NCI-H187 (cell line): ENCODE results near the gene MAPKAPK3.

Experiments
- DNase-seq, 2 experiments: peaks; one replicate each; lab custom pipeline; 2025; lab: John Stamatoyannopoulos, UW

Gene MAPKAPK3

DNA sequence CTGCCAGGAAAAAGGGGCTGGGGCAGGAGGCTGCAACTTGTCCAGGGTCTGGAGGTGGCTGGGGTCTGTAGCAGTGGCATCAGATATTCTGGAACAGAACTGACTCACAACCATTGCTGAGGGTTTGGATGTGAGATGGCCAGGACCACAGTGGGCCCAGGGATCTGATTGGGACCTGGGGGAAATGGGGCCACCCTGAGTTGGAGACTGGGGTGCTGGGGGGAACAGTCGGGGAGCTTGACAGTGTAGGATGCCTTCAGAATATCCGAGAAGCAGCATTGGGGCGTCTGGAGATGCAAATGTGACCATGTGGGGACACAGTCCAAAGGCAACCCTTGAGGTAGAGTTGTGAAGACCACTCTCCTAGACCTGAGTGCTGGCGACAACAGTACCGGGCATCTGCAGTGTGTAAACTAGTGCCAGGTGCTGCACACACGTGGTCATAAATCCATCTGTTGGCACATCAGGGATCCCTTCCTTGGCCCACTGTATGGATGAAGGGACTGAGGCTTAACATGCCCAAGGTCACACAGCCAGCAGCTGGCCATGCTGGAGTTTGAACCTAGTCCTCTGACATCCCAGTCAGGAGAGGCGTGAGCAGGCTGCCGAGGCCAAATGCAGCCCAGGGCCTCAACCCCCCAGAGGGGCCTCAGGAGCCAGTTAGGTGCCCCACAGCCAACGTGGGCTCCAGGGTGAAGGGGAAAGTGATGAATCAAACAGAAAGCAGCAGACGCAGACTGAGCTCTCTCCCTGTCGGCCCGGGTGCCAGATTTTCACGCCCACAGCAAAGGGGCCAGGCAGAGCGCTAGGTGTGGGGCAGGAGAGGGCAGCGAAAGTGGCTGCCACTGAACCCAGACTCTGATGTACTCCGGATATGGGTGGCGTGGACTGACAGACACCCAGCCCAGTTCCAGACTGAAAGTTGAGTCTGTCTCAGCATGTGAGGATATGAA, 28.9 kb upstream of the MAPKAPK3 start:
- no peak for DNase-seq

DNA sequence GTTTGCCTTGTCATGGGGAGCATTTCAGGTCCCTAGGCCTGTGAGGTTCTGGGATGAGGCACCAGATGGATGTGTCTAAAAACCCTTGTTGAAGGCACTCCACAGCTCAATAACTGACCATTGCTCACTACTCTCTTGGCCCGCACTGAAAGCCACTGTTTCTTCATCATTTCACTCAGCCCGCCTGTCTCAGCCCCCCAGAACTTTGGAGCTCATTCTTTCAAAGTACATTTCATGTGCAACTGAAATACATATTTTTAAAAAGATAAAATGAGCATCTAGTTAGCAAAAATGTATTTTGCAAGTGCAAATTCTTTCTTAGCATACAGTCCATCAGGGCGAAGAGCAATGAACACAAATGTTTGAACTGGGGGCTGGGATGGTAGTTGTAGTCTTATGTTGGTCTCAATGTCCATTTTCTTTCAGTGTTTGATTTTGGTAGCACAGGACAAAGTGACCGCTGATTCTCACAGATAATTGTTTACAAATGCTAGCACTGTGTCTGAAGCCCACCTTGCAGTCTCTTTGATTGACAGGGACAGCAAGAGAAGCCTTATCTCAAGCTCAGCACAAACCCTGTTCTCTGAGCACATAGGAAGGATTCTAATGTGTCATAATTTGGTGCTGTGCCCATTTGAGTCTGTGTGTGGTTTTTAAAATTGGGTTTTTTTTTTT, 28.1 kb upstream of the MAPKAPK3 start:
- no peak for DNase-seq

DNA sequence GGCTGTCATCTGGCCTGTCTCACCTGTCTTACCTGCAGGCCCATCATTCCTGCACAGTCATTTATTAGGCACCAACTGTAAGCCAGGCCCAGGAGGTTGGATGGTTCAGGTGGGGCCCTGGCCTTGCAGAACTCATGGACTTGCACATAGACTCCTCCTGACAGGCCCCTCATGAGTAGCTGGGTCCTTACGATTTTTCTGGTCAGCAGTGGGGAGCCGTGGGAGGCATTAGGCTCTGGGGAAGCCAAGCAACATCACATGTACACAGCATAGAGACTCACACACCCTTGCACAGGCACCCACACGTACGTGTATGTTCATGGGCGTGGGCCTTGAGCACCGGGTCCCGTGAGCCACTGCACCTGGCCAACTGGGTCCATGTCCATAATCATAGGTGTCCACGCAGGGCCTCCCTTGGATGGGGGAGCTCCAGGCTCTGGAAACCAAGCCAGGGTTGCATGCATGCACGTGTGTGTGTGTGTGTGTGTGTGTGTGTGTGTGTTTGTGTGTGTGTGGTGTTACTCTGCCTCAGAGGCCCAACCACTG, 25.7 kb upstream of the MAPKAPK3 start:
- DNase-seq, result no peak

DNA sequence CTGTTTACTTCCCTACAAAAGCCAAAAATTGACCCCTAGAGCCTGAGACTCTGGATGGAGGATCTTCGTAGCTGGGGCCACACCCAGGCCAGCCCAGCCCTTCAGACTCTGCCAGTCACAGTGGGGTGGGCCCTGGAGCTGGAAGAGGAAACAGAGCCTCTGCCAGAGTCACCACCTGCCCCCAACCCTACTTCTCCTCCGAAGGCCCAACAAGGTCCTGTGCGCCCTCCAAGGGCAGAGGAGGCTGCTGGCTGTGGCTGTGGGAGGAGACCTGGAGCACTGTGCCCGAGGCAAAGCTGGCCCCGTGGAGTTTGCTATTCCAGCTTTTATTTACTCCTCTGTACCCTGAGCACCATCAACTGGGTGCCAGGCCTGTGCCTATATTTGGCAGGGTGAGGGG, 24.4 kb upstream of the MAPKAPK3 start:
- DNase-seq, result no peak

DNA sequence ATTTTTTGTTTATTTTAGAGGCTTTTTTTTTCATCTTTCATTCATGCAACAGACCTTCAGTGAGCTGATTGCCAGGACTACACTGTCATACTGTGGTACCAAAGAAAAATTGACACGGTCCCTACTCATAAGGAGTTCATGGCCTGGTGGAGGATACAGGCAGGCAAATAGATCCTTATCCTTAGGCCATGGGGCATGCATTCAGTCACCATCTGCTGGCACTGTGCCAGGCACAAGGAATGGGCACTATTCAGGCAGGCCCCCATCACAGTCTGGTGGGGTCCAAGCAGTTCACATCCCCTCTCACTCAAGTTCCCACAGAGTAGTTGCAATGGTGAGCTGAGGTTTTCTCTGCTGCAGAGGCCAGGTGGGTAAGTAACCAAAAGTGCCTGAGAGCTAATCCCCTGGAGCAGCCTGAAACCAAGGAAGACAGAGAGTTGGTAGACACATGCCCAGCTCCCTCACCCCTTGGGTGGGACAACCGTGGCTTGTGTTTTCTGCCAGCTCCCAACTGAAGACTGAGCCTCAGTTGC, 22.6 kb upstream of the MAPKAPK3 start:
- no peak for DNase-seq

DNA sequence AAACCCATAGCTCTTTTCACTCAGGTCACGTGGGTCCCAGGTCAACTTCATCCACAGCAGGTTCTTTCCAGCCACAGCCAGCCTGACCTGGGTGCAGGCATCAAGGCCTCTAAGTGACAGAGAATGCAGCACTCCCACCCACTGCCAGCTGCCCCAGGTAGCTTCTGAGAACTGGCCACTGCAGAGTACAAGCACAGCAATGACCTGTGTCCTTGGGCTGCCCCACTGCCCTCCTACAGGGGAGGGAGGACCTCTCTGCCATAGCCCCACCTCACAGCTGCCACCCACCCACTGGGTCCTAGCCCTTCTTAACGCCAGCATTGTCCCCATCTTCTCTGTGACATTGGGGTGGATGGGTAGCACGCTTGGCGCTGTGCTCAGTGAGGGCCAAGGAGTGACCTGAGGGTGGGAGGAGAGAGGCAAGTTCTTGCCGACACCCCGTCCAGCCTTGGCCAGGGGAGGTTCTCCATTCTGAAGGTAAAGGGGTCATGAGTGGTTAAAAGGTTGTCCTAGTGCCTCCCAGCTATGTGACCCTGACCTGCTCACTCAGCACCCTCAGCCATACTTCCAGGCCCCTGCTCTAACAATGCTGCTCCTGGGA, 17.7 kb upstream of the MAPKAPK3 start:
- no peak for DNase-seq

DNA sequence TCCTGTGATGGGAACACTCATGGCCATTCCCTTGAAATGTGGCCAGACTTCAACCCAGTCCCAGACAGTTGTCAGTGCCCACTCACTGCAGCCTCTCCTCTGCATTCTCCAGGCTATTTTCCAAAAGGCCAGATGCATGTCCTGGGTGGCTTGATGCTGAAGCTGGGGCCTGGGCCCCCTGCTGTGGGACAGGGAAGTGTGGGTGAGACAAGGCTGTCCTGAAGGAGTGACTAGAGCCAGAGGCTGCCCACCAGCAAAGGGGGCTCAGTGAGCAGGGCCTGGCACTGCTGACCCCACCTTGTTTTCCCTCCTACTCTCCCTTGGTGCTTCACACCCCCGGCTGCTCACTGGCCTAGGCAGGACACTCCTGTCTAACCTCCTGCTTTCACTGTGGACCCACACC, 17.2 kb upstream of the MAPKAPK3 start:
- no peak for DNase-seq

DNA sequence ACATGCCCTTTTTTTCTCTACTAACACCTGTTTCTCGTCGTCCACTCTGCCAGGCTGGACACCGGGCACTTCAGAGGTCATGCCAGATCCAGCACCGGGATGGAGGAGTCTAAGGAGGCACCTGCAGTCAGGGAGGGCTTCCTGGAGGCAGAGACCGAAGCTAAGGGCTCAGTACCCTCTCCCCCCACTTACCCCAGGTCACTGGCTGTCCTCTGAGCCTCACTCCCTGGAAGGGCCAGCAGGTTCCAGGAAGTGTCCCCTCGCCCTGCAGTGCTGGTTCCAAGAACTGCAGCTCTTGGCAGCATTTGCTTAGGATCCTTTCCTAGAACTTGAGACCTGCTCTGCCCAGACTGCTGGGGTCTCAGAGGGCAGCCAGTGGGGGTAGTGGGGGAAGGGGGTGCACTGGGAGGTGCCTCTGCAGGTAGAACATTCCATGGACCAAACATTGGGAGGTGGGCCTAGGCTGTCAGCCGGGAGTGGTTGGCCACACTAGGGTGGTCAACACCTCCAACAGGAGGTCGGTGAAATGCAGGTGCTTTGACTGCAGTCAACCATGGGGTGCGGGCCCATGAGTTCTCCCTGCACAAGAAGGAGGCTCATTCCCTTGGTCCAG, 16.7 kb upstream of the MAPKAPK3 start:
- no peak for DNase-seq

DNA sequence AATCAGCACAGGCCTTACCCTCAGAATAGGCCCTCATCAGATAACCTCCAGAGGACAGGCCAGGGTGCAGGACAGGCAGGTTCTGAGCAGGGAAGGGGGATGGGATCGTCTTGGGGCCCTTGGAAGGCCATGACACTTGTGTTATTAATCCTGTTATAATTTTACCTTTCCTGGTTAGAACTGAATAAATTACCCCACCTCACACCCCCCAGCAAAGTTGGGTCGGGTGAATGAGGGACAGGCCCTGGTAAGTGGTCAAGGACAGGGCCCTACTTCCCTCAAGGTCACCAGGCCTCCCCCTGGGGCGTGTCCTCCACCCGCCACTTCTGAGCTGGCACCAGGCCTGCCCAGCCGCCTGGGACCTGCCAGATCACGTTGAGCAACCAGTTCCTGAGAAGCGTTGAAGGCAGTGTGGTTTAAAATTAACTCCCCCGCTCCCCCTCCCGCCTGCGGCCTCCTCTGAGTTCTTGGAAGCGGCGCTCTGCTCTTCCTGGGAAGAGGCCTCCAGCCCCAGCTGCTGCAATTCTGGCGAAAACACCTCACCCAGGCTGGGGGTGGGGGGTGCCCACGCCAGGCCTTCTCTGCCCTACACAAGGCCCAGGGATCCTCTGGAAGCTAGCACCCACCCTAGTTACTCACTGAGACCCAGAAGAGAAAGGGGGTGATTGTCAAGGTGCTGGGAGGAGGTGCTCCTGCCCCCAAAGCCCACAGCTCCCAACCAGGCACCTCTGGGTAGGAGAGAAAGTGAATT, 15.9 kb upstream of the MAPKAPK3 start:
- peak; percentile 40 to 74 for DNase-seq

DNA sequence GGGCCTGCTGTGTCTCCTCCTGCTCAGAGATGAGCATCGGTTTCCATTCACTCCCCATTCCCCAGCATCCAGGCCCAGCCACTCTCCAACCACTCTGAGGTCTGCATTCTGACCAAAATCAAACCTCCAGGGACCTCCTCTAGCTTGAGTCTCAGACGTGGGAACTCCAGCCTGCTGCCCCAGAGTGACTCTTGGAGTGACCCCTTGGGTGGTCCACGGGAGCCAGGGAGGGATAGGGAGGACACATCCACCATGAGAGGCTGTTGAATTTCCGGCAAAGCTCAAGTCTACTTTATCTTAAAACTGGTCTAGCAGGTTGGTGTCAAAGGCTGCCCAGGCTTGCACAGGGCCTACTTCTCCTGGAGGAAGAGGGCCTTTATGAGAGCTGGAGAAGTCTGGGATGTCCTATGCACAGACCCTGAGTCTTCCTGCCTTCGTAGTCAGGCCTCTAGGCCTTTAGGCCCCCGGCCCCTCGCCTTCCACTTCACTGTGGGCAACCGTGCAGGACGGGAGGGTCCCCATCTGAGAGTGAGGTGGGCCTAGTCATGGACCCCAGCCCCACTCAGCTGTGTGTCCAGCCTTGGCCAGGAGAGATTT, 14.3 kb upstream of the MAPKAPK3 start:
- no peak for DNase-seq

DNA sequence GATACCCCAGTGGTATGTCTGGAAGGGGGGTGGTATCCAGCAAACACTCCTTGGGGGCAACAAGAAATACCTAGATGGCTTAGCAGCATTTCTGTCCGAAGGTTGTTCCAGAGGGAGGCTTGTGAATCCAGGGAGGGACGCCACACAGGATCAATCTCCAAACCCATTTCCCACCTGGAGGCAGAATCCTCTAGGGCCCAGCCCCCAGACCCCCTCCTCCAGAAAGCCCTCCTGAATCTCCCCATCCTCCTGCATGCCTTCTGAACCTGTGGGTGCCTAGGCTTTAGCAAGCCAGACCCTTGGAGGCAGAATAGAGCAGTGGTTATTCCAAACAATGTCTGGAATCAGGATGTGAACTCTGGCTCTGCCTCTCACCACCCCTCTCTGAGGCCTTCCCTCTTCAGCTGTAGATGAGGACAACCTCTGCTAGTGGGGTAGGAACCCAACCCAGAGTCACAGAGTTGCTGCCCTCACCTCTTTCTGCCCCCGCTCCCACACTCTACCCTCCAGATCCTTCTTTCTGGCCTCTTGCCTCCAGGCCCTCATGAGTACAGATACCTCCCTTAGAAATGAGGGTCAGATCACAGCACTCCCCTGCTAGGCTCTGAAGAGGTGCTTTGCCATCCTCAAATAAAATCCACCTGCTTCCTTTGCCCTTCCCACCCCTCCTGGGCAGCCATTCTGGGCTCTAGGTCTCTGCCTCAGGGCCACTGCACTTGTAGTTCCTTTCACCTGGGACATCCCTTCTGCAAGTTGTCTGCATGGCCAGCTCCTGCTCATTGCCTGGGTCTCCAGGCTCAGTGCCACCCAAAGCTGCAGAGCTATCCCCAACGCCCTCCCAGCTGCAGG, 13.5 kb upstream of the MAPKAPK3 start:
- no peak for DNase-seq

DNA sequence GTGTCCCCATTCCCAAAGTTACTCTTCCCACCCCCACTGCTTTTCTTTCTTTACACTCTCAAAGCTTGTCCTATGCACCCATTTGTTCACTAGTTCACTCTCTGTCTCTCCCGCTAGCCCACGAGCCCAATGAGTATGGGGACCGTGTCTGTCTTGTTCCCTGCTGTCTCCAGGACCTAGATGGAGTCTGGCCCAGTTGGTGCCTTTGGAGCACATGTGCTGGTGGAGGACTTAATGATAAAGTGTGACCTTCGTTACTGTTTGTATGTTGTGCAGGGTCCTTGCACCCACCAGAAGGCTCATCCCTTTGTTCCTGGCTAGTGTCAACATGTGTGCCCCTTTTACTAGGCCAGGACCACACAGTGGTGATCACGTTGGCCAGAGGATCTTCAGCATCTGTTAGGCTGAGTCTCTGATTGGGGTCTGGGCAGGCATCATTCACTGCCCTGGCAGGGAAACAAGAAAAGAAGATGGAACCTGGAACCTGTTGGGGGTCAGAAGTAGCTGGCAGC, 12.8 kb upstream of the MAPKAPK3 start:
- no peak for DNase-seq

DNA sequence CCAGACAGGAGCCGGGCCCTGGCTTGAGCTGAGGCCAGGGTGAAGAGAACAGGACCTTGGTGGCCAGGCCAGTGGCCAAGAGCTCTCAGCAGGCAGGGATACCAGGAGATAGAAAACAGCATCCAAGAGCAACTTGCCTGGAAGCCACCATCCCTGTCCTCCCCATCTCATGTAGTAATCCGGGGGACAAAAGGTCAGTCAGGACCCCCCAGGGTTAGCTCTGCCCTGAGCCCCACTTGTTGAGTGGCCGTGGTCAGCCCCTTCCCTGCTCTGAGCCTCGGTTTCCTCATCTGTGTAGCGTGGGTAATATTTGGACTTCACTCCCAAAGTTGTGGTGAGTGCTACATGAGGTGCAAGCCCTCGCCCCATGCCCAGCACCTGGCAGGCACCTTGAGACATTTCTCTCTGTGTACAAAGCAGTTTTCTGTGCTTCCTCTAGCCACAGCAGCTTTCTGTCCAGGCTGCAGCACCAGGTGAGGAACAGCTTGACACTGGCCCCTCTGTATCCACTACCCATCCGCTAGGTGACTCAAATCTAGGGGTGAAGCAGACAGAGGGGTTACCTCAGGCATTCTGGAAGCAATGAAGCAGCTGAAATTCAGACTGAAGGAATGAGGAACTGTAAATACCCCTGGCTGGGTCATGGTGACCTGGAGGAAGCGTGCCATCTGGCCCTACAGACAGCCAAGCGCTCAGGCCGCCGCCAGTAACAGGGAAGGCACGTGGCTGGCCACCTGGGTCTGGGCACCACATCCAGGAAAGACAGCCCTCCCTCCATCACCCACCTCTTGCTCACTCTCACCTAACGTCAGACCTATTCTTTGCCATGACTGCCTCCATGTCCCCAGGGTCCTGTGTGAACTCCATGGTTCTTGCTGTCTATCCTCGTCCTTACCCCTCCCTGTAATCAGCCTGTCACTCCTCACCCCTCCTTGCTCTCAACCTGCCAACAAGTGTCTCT, 12.0 kb upstream of the MAPKAPK3 start:
- DNase-seq, result no peak

DNA sequence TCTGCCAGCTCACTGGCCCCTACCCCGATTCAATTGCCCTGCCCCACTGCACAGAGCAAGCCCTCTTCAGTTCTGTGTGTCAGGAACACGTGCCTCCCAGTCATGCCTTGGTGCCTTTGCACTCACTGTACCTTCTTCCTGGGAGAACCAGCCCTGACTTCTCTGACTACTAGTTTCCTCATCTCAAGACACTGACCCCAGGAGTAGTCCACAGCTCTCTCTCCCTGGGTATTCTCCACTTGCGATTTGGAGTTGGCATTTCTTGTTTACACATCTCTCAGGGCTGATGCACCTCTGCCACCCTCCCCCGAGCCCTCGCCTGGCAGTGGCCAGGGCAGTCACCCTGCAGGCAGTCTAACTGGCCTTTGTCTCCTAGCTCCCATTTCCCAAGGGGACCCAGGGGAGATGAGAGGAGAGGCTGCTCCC, 11.0 kb upstream of the MAPKAPK3 start:
- DNase-seq, result no peak

DNA sequence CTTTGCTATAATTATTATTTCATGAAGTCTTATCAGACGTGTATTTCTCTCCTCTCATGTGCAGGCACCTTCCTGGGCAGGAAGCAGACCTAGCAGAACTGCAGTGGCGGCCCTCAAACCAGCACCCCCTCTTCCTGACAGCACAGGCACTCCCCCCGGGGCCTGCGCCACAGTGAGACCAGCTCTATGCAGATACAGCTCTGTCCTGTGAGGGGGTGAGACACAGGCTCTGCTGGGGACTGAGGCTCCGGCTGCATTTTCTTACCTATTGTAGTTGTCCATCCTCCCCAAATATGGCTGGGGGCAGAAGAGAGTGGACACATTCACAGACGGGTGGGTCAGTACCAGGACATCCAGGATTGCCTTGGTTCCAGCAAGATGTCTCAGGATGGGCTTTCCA, 10.4 kb upstream of the MAPKAPK3 start:
- DNase-seq, result no peak

DNA sequence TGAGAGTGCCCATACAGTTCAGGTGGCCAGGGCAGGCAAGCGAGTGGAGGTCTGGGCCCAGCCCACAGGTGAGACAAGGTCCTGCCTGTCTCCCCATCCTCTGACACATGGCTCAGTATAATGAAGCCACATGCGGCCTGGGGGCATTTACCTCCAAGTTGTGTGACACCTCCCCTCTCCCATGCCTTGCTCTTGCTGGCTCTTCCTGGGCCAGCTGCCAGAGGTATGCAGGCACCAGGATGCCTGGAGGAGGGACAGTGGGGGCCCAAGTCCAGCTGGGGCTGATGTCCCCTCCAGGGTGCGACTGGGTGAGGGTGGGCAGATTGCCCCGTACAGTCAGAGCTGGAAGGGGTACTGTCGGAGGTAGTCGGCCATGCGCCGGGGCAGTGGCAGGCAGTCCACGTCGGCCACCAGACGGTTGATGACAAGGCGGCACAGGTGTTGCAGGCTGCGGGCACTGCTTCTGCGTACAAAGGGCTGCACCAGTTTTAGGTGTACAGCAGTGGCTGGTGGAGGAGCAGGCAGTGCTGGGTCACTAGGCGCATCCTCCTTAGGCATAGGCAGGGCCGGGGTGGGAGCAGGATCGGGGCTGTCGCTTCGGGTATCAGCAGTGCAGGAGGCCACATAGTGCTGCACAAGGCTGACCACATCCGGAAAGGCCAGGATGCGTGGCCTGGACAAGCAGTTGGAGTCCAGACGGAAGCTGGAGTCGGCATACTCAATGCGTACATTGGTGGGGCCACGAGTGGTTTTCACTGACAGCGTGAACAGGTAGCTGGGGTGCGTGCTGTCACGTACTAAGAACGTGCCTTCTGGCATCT, 9.5 kb upstream of the MAPKAPK3 start:
- DNase-seq, result no peak

DNA sequence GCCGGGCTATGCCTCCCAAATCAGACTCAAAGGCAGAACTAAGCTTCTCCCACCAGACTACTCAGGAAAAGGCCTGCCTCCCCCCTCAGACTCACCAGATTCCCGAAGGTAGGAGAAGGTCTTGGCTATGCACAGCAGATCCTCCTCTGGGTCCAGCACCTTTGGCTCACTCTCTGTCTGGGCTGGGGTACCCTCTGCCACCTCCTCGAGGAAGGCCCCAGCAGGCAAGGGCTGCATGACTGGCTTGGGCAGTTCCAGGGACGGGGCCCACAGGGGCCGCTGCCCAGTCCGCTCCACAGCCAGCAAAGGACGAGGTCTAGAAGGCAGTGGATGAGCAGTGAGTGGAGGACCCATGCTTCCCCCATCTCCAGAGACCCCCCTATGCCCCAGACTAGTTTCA, 8.7 kb upstream of the MAPKAPK3 start:
- DNase-seq, result no peak
